Forelimb muscle (tissue), 1 donor: ENCODE data around the gene C15orf40. TPM values are rescaled to one million over a fixed set of nuclear protein-coding genes. Genes with fewer than 3 reads are reported as not detected.

Experiments
- DNase-seq: peaks from one replicate; pipeline ENCODE4 v3.0.0-alpha.2; 2013; ENCODE audit warnings: low read depth
- polyA plus RNA-seq: library from polyadenylated mRNA; unstranded; fragments of 120-200 nt; gene quantifications from one replicate; pipeline ENCODE4 v1.2.1, GENCODE V29; 2013; ENCODE audit not compliant: insufficient read length

Gene C15orf40
- polyA plus RNA-seq, 1 donor: 16.6 TPM

- no peak for DNase-seq
Observed at GRCh38 chr15:82993144-82993543, 18.3 kb downstream of the C15orf40 start.

GRCh38 chr15:82992436-82992998 lies 18.9 kb downstream of the C15orf40 start:
- DNase-seq: no peak

GRCh38 chr15:82986442-82986780 lies 25.0 kb downstream of the C15orf40 start:
- DNase-seq: no peak

GRCh38 chr15:82985688-82986441 lies 25.6 kb downstream of the C15orf40 start, which contains the start of gene RAMAC:
TSS of gene RAMAC (plus strand) at chr15:82986210. CDS start at chr15:82989019, 2,809 bp downstream.
- DNase-seq: peak; percentile 94

GRCh38 chr15:82980981-82981380 lies 30.5 kb downstream of the C15orf40 start:
- DNase-seq: no peak

- no peak for DNase-seq
Observed at GRCh38 chr15:82979726-82980125, 31.7 kb downstream of the C15orf40 start.

- DNase-seq: no peak
Observed at GRCh38 chr15:82978438-82978837, 33.0 kb downstream of the C15orf40 start.

- no peak for DNase-seq
Observed at GRCh38 chr15:82977076-82977475, 34.4 kb downstream of the C15orf40 start.

- DNase-seq: no peak
Observed at GRCh38 chr15:82972990-82973389, 38.4 kb downstream of the C15orf40 start.

- DNase-seq: no peak
Observed at GRCh38 chr15:82971218-82971984, 40.0 kb downstream of the C15orf40 start.

- no peak for DNase-seq
Observed at GRCh38 chr15:82970696-82971095, 40.7 kb downstream of the C15orf40 start.

GRCh38 chr15:82970078-82970686 lies 41.3 kb downstream of the C15orf40 start:
- DNase-seq: no peak

GRCh38 chr15:82969353-82969752 lies 42.1 kb downstream of the C15orf40 start:
- DNase-seq: no peak

GRCh38 chr15:82968066-82968465 lies 43.4 kb downstream of the C15orf40 start:
- no peak for DNase-seq

GRCh38 chr15:82966671-82967071 lies 44.8 kb downstream of the C15orf40 start:
- DNase-seq: no peak

- DNase-seq: no peak
Observed at GRCh38 chr15:82964890-82965289, 46.5 kb downstream of the C15orf40 start.

- DNase-seq: no peak
Observed at GRCh38 chr15:82963471-82964341, 47.7 kb downstream of the C15orf40 start.

GRCh38 chr15:82960766-82961165 lies 50.7 kb downstream of the C15orf40 start:
- DNase-seq: no peak

- no peak for DNase-seq
Observed at GRCh38 chr15:82959423-82959822, 52.0 kb downstream of the C15orf40 start.

GRCh38 chr15:82958638-82959037 lies 52.8 kb downstream of the C15orf40 start:
- DNase-seq: no peak
